BE2C (cell line): ENCODE data around the gene FOXA2.

Experiments used
- DNase-seq: peaks from one replicate; pipeline ENCODE4 v3.0.0-alpha.2; 2020
- H3K27me3 ChIP-seq: fragments of 250-450 bp; sonication (Bioruptor Pico); 2 replicates; pipeline ENCODE4 v1.5.1; 2020; ENCODE audit warnings: mild to moderate bottlenecking
- H3K36me3 ChIP-seq: fragments of 250-450 bp; sonication (Bioruptor Pico); 2 replicates; pipeline ENCODE4 v1.5.1; 2020; ENCODE audit warnings: mild to moderate bottlenecking
- H3K4me1 ChIP-seq: fragments of 250-450 bp; sonication (Bioruptor Pico); 2 replicates; pipeline ENCODE4 v1.5.1; 2020
- H3K4me3 ChIP-seq: 2 replicates; pipeline ENCODE4 v1.5.1; 2011; ENCODE audit warnings: low read depth, low read length
- H3K9me3 ChIP-seq: fragments of 250-450 bp; sonication (Bioruptor Pico); 2 replicates; pipeline ENCODE4 v1.5.1; 2020
- CTCF ChIP-seq: IDR thresholded peaks from 2 replicates; pipeline ENCODE4 v1.5.1; 2012; ENCODE audit warnings: mild to moderate bottlenecking, low read depth, low read length

Gene FOXA2

GRCh38 chr20:22532598-22532997 is 51.8 kb downstream of the FOXA2 start:
- no peaks in the 10 kb centered on the region for H3K9me3 ChIP-seq
- TF ChIP-seq CTCF: no peak
- H3K27me3 ChIP-seq: no peaks in the 10 kb centered on the region
- no peak for DNase-seq
- no peaks in the 10 kb centered on the region for H3K4me1 ChIP-seq
- H3K4me3 ChIP-seq: no peak overlapping the region
- H3K36me3 ChIP-seq: no peaks in the 10 kb centered on the region

- no peaks in the 10 kb centered on the region for H3K9me3 ChIP-seq
- H3K27me3 ChIP-seq: no peaks in the 10 kb centered on the region
- no peaks in the 10 kb centered on the region for H3K36me3 ChIP-seq
- no peak overlapping the region for H3K4me3 ChIP-seq
- no peak for DNase-seq
- TF ChIP-seq CTCF: no peak
- H3K4me1 ChIP-seq: no peaks in the 10 kb centered on the region
Observed at GRCh38 chr20:22531756-22532155, 52.6 kb downstream of the FOXA2 start.

GRCh38 chr20:22531056-22531615 is 53.2 kb downstream of the FOXA2 start:
- Histone ChIP-seq H3K36me3 (no peaks in the 10 kb centered on the region), H3K4me1 (no peaks in the 10 kb centered on the region), H3K4me3 (no peak overlapping the region), H3K27me3 (no peaks in the 10 kb centered on the region), H3K9me3 (no peaks in the 10 kb centered on the region)
- no peak for TF ChIP-seq CTCF
- DNase-seq: no peak
